GM21423 (cell line): Measurements from ENCODE around the gene CCDC112.
"Not testable (repeated sequence)": the region's sequence is repeated elsewhere in the genome, so short reads cannot be mapped to it uniquely, and the experiment has no call there.

Source experiments
- ATAC-seq: cut with Tn5 transposase; IDR thresholded peaks from one replicate; pipeline ENCODE4 v1.9.1; 2021; ENCODE audit warnings: mild to moderate bottlenecking, moderate library complexity; ENCODE audit not compliant: unreplicated experiment

CCDC112 gene

GRCh38 chr5:115296124-115297022, at the start of gene CCDC112:
CCDC112 (minus strand) TSS chr5:115296654; CDS start chr5:115296543, 111 bp downstream.
- peak; percentile 82 for ATAC-seq

- ATAC-seq, result no peak
Observed at GRCh38 chr5:115345344-115345743, 48.9 kb upstream of the CCDC112 start.

- no peak for ATAC-seq
Observed at GRCh38 chr5:115343855-115344254, 47.4 kb upstream of the CCDC112 start.

GRCh38 chr5:115342590-115343377, 46.3 kb upstream of the CCDC112 start:
- no peak for ATAC-seq

GRCh38 chr5:115341745-115342144, 45.3 kb upstream of the CCDC112 start:
- ATAC-seq, result no peak

- ATAC-seq, result no peak
Observed at GRCh38 chr5:115338851-115339250, 42.4 kb upstream of the CCDC112 start.

GRCh38 chr5:115337882-115338281, 41.4 kb upstream of the CCDC112 start:
- no peak for ATAC-seq

GRCh38 chr5:115336964-115337363, 40.5 kb upstream of the CCDC112 start:
- no peak for ATAC-seq

- ATAC-seq, result no peak
Observed at GRCh38 chr5:115336201-115336720, 39.8 kb upstream of the CCDC112 start.

- no peak for ATAC-seq
Observed at GRCh38 chr5:115335301-115335700, 38.8 kb upstream of the CCDC112 start.

- ATAC-seq, result peak; percentile 47
Observed at GRCh38 chr5:115333164-115333563, 36.7 kb upstream of the CCDC112 start.

GRCh38 chr5:115330830-115331229, 34.4 kb upstream of the CCDC112 start:
- no peak for ATAC-seq

GRCh38 chr5:115329475-115329874, 33.0 kb upstream of the CCDC112 start:
- no peak for ATAC-seq

GRCh38 chr5:115328617-115329274, 32.3 kb upstream of the CCDC112 start:
- not testable (repeated sequence) for ATAC-seq

GRCh38 chr5:115325296-115325959, 29.0 kb upstream of the CCDC112 start:
- ATAC-seq, result no peak

GRCh38 chr5:115324021-115324420, 27.6 kb upstream of the CCDC112 start:
- ATAC-seq, result no peak

GRCh38 chr5:115322729-115323128, 26.3 kb upstream of the CCDC112 start:
- no peak for ATAC-seq

- no peak for ATAC-seq
Observed at GRCh38 chr5:115321309-115321708, 24.9 kb upstream of the CCDC112 start.

- no peak for ATAC-seq
Observed at GRCh38 chr5:115320515-115320914, 24.1 kb upstream of the CCDC112 start.

- no peak for ATAC-seq
Observed at GRCh38 chr5:115320006-115320405, 23.6 kb upstream of the CCDC112 start.

GRCh38 chr5:115319007-115319406, 22.6 kb upstream of the CCDC112 start:
- no peak for ATAC-seq
